ENCODE results near the gene RABGGTB.

The RABGGTB gene

GRCh38 chr1:75785983-75786853 lies at the start of gene RABGGTB:
Gene RABGGTB, plus strand, starts transcription at chr1:75786256. Its CDS starts 16 bp downstream, at chr1:75786272.
- TF ChIP-seq GATA3 (IDR thresholded peaks at IDR 0.05; ENCODE audit: low read depth, low read length) (no peak), GATA2 (IDR thresholded peaks at IDR 0.05; ENCODE audit: low read depth, low read length) (no peak)

GRCh38 chr1:75742047-75742625 lies 43.9 kb upstream of the RABGGTB start:
- no peak for TF ChIP-seq GATA2 (IDR thresholded peaks at IDR 0.05; ENCODE audit: low read depth, low read length)
- TF ChIP-seq GATA3 (IDR thresholded peaks at IDR 0.05; ENCODE audit: low read depth, low read length), result no peak

GRCh38 chr1:75745276-75745675 lies 40.8 kb upstream of the RABGGTB start:
- no peak for TF ChIP-seq GATA3 (IDR thresholded peaks at IDR 0.05; ENCODE audit: low read depth, low read length)
- TF ChIP-seq GATA2 (IDR thresholded peaks at IDR 0.05; ENCODE audit: low read depth, low read length), result no peak

GRCh38 chr1:75764057-75764655 lies 21.9 kb upstream of the RABGGTB start:
- TF ChIP-seq GATA2 (IDR thresholded peaks at IDR 0.05; ENCODE audit: low read depth, low read length), result no peak
- no peak for TF ChIP-seq GATA3 (IDR thresholded peaks at IDR 0.05; ENCODE audit: low read depth, low read length)

- no peak for TF ChIP-seq GATA3 (IDR thresholded peaks at IDR 0.05; ENCODE audit: low read depth, low read length)
- no peak for TF ChIP-seq GATA2 (IDR thresholded peaks at IDR 0.05; ENCODE audit: low read depth, low read length)
Observed at GRCh38 chr1:75765697-75766355, 20.2 kb upstream of the RABGGTB start.

GRCh38 chr1:75768016-75768415 lies 18.0 kb upstream of the RABGGTB start:
- TF ChIP-seq GATA3 (IDR thresholded peaks at IDR 0.05; ENCODE audit: low read depth, low read length) (no peak), GATA2 (IDR thresholded peaks at IDR 0.05; ENCODE audit: low read depth, low read length) (no peak)

- no peak for TF ChIP-seq GATA3 (IDR thresholded peaks at IDR 0.05; ENCODE audit: low read depth, low read length)
- TF ChIP-seq GATA2 (IDR thresholded peaks at IDR 0.05; ENCODE audit: low read depth, low read length), result no peak
Observed at GRCh38 chr1:75770761-75771160, 15.3 kb upstream of the RABGGTB start.

- TF ChIP-seq GATA2 (IDR thresholded peaks at IDR 0.05; ENCODE audit: low read depth, low read length) (no peak), GATA3 (IDR thresholded peaks at IDR 0.05; ENCODE audit: low read depth, low read length) (no peak)
Observed at GRCh38 chr1:75771978-75772377, 14.1 kb upstream of the RABGGTB start.

GRCh38 chr1:75785320-75785982 lies 605 bp upstream of the RABGGTB start:
- TF ChIP-seq GATA2 (IDR thresholded peaks at IDR 0.05; ENCODE audit: low read depth, low read length) (peak; percentile 53), GATA3 (IDR thresholded peaks at IDR 0.05; ENCODE audit: low read depth, low read length) (no peak)

- TF ChIP-seq GATA2 (IDR thresholded peaks at IDR 0.05; ENCODE audit: low read depth, low read length) (no peak), GATA3 (IDR thresholded peaks at IDR 0.05; ENCODE audit: low read depth, low read length) (no peak)
Observed at GRCh38 chr1:75786901-75787493, 941 bp downstream of the RABGGTB start.

GRCh38 chr1:75787524-75787923 lies 1.5 kb downstream of the RABGGTB start:
- no peak for TF ChIP-seq GATA2 (IDR thresholded peaks at IDR 0.05; ENCODE audit: low read depth, low read length)
- no peak for TF ChIP-seq GATA3 (IDR thresholded peaks at IDR 0.05; ENCODE audit: low read depth, low read length)

- TF ChIP-seq GATA2 (IDR thresholded peaks at IDR 0.05; ENCODE audit: low read depth, low read length) (no peak), GATA3 (IDR thresholded peaks at IDR 0.05; ENCODE audit: low read depth, low read length) (no peak)
Observed at GRCh38 chr1:75789988-75790387, 3.9 kb downstream of the RABGGTB start.

- no peak for TF ChIP-seq GATA2 (IDR thresholded peaks at IDR 0.05; ENCODE audit: low read depth, low read length)
- no peak for TF ChIP-seq GATA3 (IDR thresholded peaks at IDR 0.05; ENCODE audit: low read depth, low read length)
Observed at GRCh38 chr1:75791022-75791421, 5.0 kb downstream of the RABGGTB start.

All from SH-SY5Y (cell line).